Measurements from ENCODE around the gene MACROD1. TPM values are rescaled to one million over a fixed set of nuclear protein-coding genes. Genes with fewer than 3 reads are reported as not detected.

The MACROD1 gene
- polyA plus RNA-seq, 1 experiment, result 8.1 TPM

GRCh38 chr11:64093233-64094039 is 72.5 kb downstream of the MACROD1 start:
- DNase-seq (ENCODE audit: low read depth, low spot score), result no peak
- H3K4me3 ChIP-seq (ENCODE audit: low read depth, low read length), result no peak overlapping the region
- H3K27ac ChIP-seq (ENCODE audit: low read depth, low read length), result no peak overlapping the region
- no peaks in the 10 kb centered on the region; the same call in 1 of the 2 replicates for H3K9me3 ChIP-seq (ENCODE audit: control insufficient read depth, insufficient read depth, low read length)
- peaks cover 28% of the 10 kb centered on the region for H3K27me3 ChIP-seq (ENCODE audit: control insufficient read depth, insufficient read depth, low read length)
- ChIA-PET POLR2A (no interaction called here), CTCF (interaction anchor here (0.7 kb wide), 1 partner anchor 121 kb away, joined by 3 read pairs; no protein-coding TSS in a partner anchor)
- no peak for TF ChIP-seq CTCF (IDR thresholded peaks at IDR 0.05; ENCODE audit: low read depth, low read length)

GRCh38 chr11:64092761-64093136 is 73.2 kb downstream of the MACROD1 start:
- DNase-seq (ENCODE audit: low read depth, low spot score), result no peak
- ChIA-PET CTCF (no interaction called here), POLR2A (no interaction called here)
- TF ChIP-seq CTCF (IDR thresholded peaks at IDR 0.05; ENCODE audit: low read depth, low read length), result no peak
- Histone ChIP-seq H3K27ac (ENCODE audit: low read depth, low read length) (no peak overlapping the region), H3K27me3 (ENCODE audit: control insufficient read depth, insufficient read depth, low read length) (peaks cover 22% of the 10 kb centered on the region), H3K4me3 (ENCODE audit: low read depth, low read length) (no peak overlapping the region), H3K9me3 (ENCODE audit: control insufficient read depth, insufficient read depth, low read length) (no peaks in the 10 kb centered on the region; the same call in 1 of the 2 replicates)

DNA sequence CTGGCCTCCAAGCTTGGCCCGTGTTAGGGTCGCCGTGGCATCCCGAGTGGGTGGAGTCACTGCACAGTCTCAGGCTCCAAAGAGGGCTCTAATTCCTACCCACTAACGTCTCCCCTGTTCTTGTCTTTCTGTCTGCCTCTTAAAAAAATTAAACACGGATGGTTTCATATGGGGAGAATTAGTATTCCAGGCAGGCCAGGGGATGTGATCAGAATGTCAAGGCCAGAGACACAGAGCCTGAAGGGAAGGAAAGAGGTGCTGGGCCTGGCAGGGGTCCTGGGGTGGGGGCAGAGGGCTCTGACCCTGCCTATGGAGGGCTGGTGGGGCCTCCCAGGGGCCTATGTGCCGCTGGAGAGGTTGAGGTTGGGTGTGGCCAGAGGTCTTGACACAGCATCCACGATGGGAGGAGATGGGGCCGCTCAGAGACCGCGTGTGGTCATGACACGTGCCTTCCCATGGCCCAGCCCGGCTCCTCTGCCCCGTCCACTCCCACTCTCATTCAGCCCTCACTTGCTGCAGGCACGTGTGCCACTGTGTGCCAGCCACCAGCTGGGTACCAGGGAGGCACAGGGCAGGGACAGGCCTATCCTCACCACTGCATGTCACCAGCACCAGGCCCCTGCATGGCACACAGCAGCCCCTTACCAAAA is 73.7 kb downstream of the MACROD1 start:
- DNase-seq (ENCODE audit: low read depth, low spot score), result no peak
- POLR2A ChIA-PET, result no interaction called here
- no peak for TF ChIP-seq CTCF (IDR thresholded peaks at IDR 0.05; ENCODE audit: low read depth, low read length)
- CTCF ChIA-PET, result no interaction called here
- Histone ChIP-seq H3K27ac (ENCODE audit: low read depth, low read length) (no peak overlapping the region), H3K27me3 (ENCODE audit: control insufficient read depth, insufficient read depth, low read length) (peaks cover 21% of the 10 kb centered on the region), H3K4me3 (ENCODE audit: low read depth, low read length) (no peak overlapping the region), H3K9me3 (ENCODE audit: control insufficient read depth, insufficient read depth, low read length) (no peaks in the 10 kb centered on the region; the same call in 1 of the 2 replicates)

DNA sequence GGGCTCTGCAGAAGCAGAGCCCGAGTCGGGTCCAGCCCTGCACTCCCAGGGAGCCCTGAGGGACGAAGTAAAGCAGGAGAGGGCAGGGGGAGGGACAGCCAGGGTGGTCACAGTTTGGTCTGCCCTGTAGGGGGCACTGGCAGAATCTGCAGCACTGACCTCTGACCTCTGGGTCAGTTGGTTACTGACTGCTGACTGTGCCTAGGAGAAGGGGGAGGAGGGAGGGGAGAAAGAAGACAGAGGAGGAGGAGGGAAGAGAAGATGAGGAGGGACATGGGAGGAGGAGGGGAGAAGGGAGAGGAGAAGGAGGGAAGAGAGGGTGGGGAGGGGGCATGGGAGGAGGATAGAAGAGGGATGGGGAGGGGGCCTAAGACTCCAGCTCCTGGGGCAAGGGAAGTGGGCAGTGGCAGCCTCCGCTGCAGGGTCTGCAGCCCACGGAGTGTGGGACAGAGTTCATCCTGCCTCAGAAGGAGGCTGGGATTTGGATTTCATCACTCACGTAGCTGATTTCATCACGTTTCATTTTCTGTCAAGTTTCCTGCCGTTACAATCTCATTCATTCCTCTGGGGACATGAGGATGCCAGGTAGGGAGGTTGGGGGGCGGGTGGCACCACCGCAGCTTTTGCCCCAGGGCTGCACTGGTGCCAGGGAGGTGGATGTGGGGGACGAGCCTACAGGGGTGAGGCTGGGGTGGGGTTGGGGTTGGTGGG is 75.0 kb downstream of the MACROD1 start:
- ChIA-PET POLR2A (interaction anchor here (0.7 kb wide), 2 partner anchors 31 to 51 kb away, joined by 7 to 9 read pairs; no protein-coding TSS in a partner anchor), CTCF (no interaction called here)
- no peak overlapping the region for H3K4me3 ChIP-seq (ENCODE audit: low read depth, low read length)
- no peak for TF ChIP-seq CTCF (IDR thresholded peaks at IDR 0.05; ENCODE audit: low read depth, low read length)
- H3K27me3 ChIP-seq (ENCODE audit: control insufficient read depth, insufficient read depth, low read length), result peaks cover 22% of the 10 kb centered on the region
- no peaks in the 10 kb centered on the region; the same call in 1 of the 2 replicates for H3K9me3 ChIP-seq (ENCODE audit: control insufficient read depth, insufficient read depth, low read length)
- DNase-seq (ENCODE audit: low read depth, low spot score), result no peak
- no peak overlapping the region for H3K27ac ChIP-seq (ENCODE audit: low read depth, low read length)

All from AG04450 (cell line).